ENCODE data around the gene TRIM59. TPM values are rescaled to one million over a fixed set of nuclear protein-coding genes. Genes with fewer than 3 reads are reported as not detected.

TRIM59 gene
- total and polyA plus RNA-seq, 2 donors (not counting 1 experiment from before 2014, with no cell fraction given) = 5.0 to 22.0 TPM

DNA sequence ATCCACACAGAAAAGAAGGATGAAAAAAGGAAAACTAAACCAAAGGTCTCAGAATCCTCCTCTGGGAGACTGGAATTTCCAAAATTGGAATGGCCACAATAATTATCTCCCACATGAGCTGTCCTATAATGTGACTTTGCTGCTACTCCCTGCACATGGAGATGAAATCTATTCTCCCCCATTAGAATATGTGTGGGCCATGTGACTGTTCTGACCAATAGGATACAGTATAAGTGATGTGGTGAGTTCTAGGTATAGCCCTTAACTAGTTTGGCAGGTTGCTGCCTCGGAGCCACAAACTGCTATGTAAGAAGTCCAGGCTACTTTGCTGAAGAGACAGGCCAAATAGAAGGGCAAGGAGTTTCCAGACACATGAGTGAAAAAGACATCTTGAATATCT lies 5.2 kb downstream of the TRIM59 start:
- H3K79me2 ChIP-seq (ENCODE audit: control insufficient read depth, insufficient read depth, low read length) = peaks cover 78% of the 10 kb centered on the region
- H3K4me3 ChIP-seq (ENCODE audit: control extremely low read depth in 1 of 5, extremely low read depth in 1 of 5, insufficient read depth in 1 of 5, low read depth in 2 of 5, low read length in 4 of 5) = no peak overlapping the region
- intact Hi-C loops (cut with micrococcal nuclease) = loop anchor here (10.0 kb wide), 1 partner anchor 780 kb away; the partner anchor contains the start of gene NMD3
- ChIA-PET POLR2A (no interaction called here), CTCF (no interaction called here)
- ATAC-seq (ENCODE audit: low read depth) (no peak), DNase-seq (no peak)
- H3K4me2 ChIP-seq (replicated peaks; ENCODE audit: low read depth, low read length, poor library complexity, severe bottlenecking) = no peak overlapping the region
- peaks cover 0 to 4% of the 10 kb centered on the region in 2 experiments for H3K36me3 ChIP-seq (replicated peaks in 1 of 2; ENCODE audit: control extremely low read depth in 1 of 2, control insufficient read depth in 1 of 2, extremely low read depth in 1 of 2, insufficient read depth in 2 of 2, low read length in 1 of 2)
- H4K20me1 ChIP-seq (ENCODE audit: control insufficient read depth, insufficient read depth, low read length, poor library complexity, severe bottlenecking) = no peaks in the 10 kb centered on the region
- H3K4me3 Mint-ChIP-seq = no peak overlapping the region
- H3K27me3 ChIP-seq (replicated peaks in 1 of 4; ENCODE audit: control extremely low read depth in 1 of 4, control insufficient read depth in 3 of 4, insufficient read depth in 4 of 4, low read length in 3 of 4) = no peaks in the 10 kb centered on the region
- H3K9ac ChIP-seq (ENCODE audit: low read length) = no peak overlapping the region
- no peak for TF ChIP-seq EZH2 (IDR thresholded peaks at IDR 0.05; ENCODE audit: borderline replicate concordance, insufficient read depth, low read depth, low read length, poor library complexity, severe bottlenecking)
- TF ChIP-seq, protein P1, sequence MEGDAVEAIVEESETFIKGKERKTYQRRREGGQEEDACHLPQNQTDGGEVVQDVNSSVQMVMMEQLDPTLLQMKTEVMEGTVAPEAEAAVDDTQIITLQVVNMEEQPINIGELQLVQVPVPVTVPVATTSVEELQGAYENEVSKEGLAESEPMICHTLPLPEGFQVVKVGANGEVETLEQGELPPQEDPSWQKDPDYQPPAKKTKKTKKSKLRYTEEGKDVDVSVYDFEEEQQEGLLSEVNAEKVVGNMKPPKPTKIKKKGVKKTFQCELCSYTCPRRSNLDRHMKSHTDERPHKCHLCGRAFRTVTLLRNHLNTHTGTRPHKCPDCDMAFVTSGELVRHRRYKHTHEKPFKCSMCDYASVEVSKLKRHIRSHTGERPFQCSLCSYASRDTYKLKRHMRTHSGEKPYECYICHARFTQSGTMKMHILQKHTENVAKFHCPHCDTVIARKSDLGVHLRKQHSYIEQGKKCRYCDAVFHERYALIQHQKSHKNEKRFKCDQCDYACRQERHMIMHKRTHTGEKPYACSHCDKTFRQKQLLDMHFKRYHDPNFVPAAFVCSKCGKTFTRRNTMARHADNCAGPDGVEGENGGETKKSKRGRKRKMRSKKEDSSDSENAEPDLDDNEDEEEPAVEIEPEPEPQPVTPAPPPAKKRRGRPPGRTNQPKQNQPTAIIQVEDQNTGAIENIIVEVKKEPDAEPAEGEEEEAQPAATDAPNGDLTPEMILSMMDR (IDR thresholded peaks at IDR 0.05) = no peak
- H3K9me3 Mint-ChIP-seq (ENCODE audit: insufficient read depth) = no peaks in the 10 kb centered on the region
- H3K27me3 Mint-ChIP-seq = no peaks in the 10 kb centered on the region
- H3K4me1 Mint-ChIP-seq = peaks cover 34% of the 10 kb centered on the region
- H3K4me1 ChIP-seq (ENCODE audit: control insufficient read depth in 2 of 2, insufficient read depth in 2 of 2, low read length in 2 of 2) = peaks cover 10 to 12% of the 10 kb centered on the region in 2 donors
- WGBS (ENCODE audit: insufficient coverage) = 100% methylated on average over 1 of the region's 1 CpG
- peaks cover 0 to 3% (median 2%) of the 10 kb centered on the region in 3 donors for H3K9me3 ChIP-seq (ENCODE audit: control extremely low read depth in 1 of 3, control insufficient read depth in 2 of 3, insufficient read depth in 1 of 3, low read length in 2 of 3)
- no peak overlapping the region for H3K27ac Mint-ChIP-seq
- no peak overlapping the region for H3K27ac ChIP-seq (ENCODE audit: low read length in 2 of 2)
- H2AFZ ChIP-seq (ENCODE audit: insufficient read depth, low read depth, low read length, poor library complexity, severe bottlenecking) = no peak overlapping the region

DNA sequence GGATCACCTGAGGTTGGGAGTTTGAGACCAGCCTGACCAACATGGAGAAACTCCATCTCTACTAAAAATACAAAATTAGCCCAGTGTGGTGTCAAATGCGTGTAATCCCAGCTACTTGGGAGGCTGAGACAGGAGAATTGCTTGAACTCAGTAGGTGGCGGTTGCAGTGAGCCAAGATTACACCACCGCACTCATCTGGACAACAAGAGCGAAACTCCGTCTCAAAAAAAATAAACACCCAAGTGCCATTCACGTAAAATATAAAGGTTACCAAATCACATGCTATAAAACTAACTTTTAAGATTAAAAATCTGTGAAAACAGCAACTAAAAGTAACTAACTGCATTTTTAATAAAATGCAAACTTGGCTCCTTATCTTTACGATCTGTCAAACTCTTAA lies 8.9 kb downstream of the TRIM59 start:
- H3K27ac ChIP-seq (ENCODE audit: low read length in 2 of 2) = no peak overlapping the region
- H2AFZ ChIP-seq (ENCODE audit: insufficient read depth, low read depth, low read length, poor library complexity, severe bottlenecking) = no peak overlapping the region
- 97% methylated on average over 6 of the region's 7 CpGs for WGBS (ENCODE audit: insufficient coverage)
- H4K20me1 ChIP-seq (ENCODE audit: control insufficient read depth, insufficient read depth, low read length, poor library complexity, severe bottlenecking) = no peaks in the 10 kb centered on the region
- peaks cover 50% of the 10 kb centered on the region for H3K79me2 ChIP-seq (ENCODE audit: control insufficient read depth, insufficient read depth, low read length)
- intact Hi-C loops (cut with micrococcal nuclease) = loop anchor here (10.0 kb wide), 1 partner anchor 784 kb away; the partner anchor contains the start of gene NMD3
- no peak overlapping the region for H3K4me3 ChIP-seq (ENCODE audit: control extremely low read depth in 1 of 5, extremely low read depth in 1 of 5, insufficient read depth in 1 of 5, low read depth in 2 of 5, low read length in 4 of 5)
- H3K4me2 ChIP-seq (replicated peaks; ENCODE audit: low read depth, low read length, poor library complexity, severe bottlenecking) = no peak overlapping the region
- TF ChIP-seq, protein P1 (IDR thresholded peaks at IDR 0.05) = no peak
- no peak for TF ChIP-seq EZH2 (IDR thresholded peaks at IDR 0.05; ENCODE audit: borderline replicate concordance, insufficient read depth, low read depth, low read length, poor library complexity, severe bottlenecking)
- H3K36me3 ChIP-seq (replicated peaks in 1 of 2; ENCODE audit: control extremely low read depth in 1 of 2, control insufficient read depth in 1 of 2, extremely low read depth in 1 of 2, insufficient read depth in 2 of 2, low read length in 1 of 2) = peaks cover 6 to 21% of the 10 kb centered on the region in 2 experiments
- DNase-seq = no peak
- no peaks in the 10 kb centered on the region for H3K4me1 ChIP-seq (ENCODE audit: control insufficient read depth in 2 of 2, insufficient read depth in 2 of 2, low read length in 2 of 2)
- no peak overlapping the region for H3K9ac ChIP-seq (ENCODE audit: low read length)
- no peaks in the 10 kb centered on the region for H3K27me3 Mint-ChIP-seq
- no peak for ATAC-seq (ENCODE audit: low read depth)
- POLR2A ChIA-PET = no interaction called here
- H3K27ac Mint-ChIP-seq = no peak overlapping the region
- peaks cover 23% of the 10 kb centered on the region for H3K4me1 Mint-ChIP-seq
- peaks cover 0 to 3% (median 2%) of the 10 kb centered on the region in 3 donors for H3K9me3 ChIP-seq (ENCODE audit: control extremely low read depth in 1 of 3, control insufficient read depth in 2 of 3, insufficient read depth in 1 of 3, low read length in 2 of 3)
- CTCF ChIA-PET = interaction anchor here (1.7 kb wide), 1 partner anchor 12 kb away, joined by 4 read pairs; no protein-coding TSS in a partner anchor
- H3K27me3 ChIP-seq (replicated peaks in 1 of 4; ENCODE audit: control extremely low read depth in 1 of 4, control insufficient read depth in 3 of 4, insufficient read depth in 4 of 4, low read length in 3 of 4) = no peaks in the 10 kb centered on the region
- no peak overlapping the region for H3K4me3 Mint-ChIP-seq
- no peaks in the 10 kb centered on the region for H3K9me3 Mint-ChIP-seq (ENCODE audit: insufficient read depth)

Data from B cell (primary cell).